IMR-90 (cell line): ENCODE results near the gene SGK1.

Source experiments
- BHLHE40 ChIP-seq: fragments of 150-350 bp; IDR thresholded peaks from 2 replicates; pipeline ENCODE4 v1.6.1; 2016; ENCODE audit warnings: mild to moderate bottlenecking, low read depth, low read length
- CEBPB ChIP-seq: IDR thresholded peaks from 2 replicates; pipeline ENCODE4 v1.6.1; 2012; ENCODE audit warnings: low read depth, low read length, improper control_type of control experiment
- CHD1 ChIP-seq: IDR thresholded peaks from 2 replicates; pipeline ENCODE4 v1.6.1; 2012; ENCODE audit warnings: low read depth, low read length, improper control_type of control experiment
- FOS ChIP-seq: fragments of 150-350 bp; IDR thresholded peaks from 2 replicates; pipeline ENCODE4 v1.6.1; 2016; ENCODE audit warnings: low read depth, low read length
- MXI1 ChIP-seq: IDR thresholded peaks from 2 replicates; pipeline ENCODE4 v1.6.1; 2012; ENCODE audit warnings: low read depth, mild to moderate bottlenecking, low read length, moderate library complexity, borderline replicate concordance
- NFE2L2 ChIP-seq: fragments of 150-350 bp; IDR thresholded peaks from 2 replicates; pipeline ENCODE4 v1.6.1; 2016; ENCODE audit warnings: low read depth, mild to moderate bottlenecking, low read length
- POLR2A ChIP-seq: IDR thresholded peaks from 2 replicates; pipeline ENCODE4 v1.6.1; 2012; ENCODE audit warnings: mild to moderate bottlenecking, low read depth, low read length
- RAD21 ChIP-seq: IDR thresholded peaks from 2 replicates; pipeline ENCODE4 v1.6.1; 2012; ENCODE audit warnings: low read length, improper control_type of control experiment
- RCOR1 ChIP-seq: IDR thresholded peaks from 2 replicates; pipeline ENCODE4 v1.6.1; 2012; ENCODE audit warnings: mild to moderate bottlenecking, low read length, improper control_type of control experiment; ENCODE audit not compliant: insufficient replicate concordance
- RFX5 ChIP-seq: IDR thresholded peaks from 2 replicates; pipeline ENCODE4 v1.8.0; 2012; ENCODE audit warnings: low read depth, mild to moderate bottlenecking, low read length, moderate library complexity
- SMC3 ChIP-seq: fragments of 150-350 bp; IDR thresholded peaks from 2 replicates; pipeline ENCODE4 v1.6.1; 2016; ENCODE audit warnings: low read depth, mild to moderate bottlenecking, antibody characterized with exemption, low read length, moderate library complexity
- TF ChIP-seq, protein P1 (sequence below): fragments of 150-350 bp; IDR thresholded peaks from 2 replicates; pipeline ENCODE4 v1.6.1; 2017; ENCODE audit warnings: mild to moderate bottlenecking, antibody characterized with exemption, low read length, low read depth
- TF ChIP-seq, protein P2 (sequence below): conservative IDR thresholded peaks from 2 replicates; pipeline ENCODE4 v1.5.1; 2012; ENCODE audit warnings: mild to moderate bottlenecking, low read depth, low read length, improper control_type of control experiment
- TF ChIP-seq, protein P3 (sequence below): fragments of 150-350 bp; IDR thresholded peaks from 2 replicates; pipeline ENCODE4 v1.6.1; 2016; ENCODE audit warnings: low read depth, mild to moderate bottlenecking, low read length, moderate library complexity, borderline replicate concordance

DNA sequence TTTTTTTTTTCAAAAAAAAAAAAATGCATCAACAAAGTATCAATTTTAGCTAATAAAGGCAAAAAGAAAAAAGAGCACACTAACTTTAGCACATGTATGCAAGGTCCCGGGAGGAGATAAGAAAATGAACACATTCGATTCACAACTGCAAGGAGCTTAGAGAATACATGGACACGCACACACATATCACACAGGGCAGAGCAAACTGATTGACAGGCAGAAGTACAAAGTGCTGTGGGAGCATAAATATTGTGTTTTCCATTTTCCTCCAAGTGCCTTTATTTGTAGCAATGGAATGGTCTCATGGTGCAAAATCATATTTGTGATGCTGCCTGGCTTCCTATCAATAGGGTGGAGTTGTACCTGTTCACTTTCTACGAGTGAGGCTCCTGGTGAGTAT lies 63.8 kb downstream of the SGK1 start:
- TF ChIP-seq, protein P1, sequence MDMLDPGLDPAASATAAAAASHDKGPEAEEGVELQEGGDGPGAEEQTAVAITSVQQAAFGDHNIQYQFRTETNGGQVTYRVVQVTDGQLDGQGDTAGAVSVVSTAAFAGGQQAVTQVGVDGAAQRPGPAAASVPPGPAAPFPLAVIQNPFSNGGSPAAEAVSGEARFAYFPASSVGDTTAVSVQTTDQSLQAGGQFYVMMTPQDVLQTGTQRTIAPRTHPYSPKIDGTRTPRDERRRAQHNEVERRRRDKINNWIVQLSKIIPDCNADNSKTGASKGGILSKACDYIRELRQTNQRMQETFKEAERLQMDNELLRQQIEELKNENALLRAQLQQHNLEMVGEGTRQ, result no peak
- TF ChIP-seq POLR2A, result no peak
- TF ChIP-seq RCOR1, result no peak
- TF ChIP-seq, protein P2, sequence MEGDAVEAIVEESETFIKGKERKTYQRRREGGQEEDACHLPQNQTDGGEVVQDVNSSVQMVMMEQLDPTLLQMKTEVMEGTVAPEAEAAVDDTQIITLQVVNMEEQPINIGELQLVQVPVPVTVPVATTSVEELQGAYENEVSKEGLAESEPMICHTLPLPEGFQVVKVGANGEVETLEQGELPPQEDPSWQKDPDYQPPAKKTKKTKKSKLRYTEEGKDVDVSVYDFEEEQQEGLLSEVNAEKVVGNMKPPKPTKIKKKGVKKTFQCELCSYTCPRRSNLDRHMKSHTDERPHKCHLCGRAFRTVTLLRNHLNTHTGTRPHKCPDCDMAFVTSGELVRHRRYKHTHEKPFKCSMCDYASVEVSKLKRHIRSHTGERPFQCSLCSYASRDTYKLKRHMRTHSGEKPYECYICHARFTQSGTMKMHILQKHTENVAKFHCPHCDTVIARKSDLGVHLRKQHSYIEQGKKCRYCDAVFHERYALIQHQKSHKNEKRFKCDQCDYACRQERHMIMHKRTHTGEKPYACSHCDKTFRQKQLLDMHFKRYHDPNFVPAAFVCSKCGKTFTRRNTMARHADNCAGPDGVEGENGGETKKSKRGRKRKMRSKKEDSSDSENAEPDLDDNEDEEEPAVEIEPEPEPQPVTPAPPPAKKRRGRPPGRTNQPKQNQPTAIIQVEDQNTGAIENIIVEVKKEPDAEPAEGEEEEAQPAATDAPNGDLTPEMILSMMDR, result no peak
- TF ChIP-seq NFE2L2, result no peak
- TF ChIP-seq FOS, result no peak
- TF ChIP-seq RFX5, result no peak
- TF ChIP-seq MXI1, result no peak
- TF ChIP-seq CEBPB, result no peak
- TF ChIP-seq BHLHE40, result no peak
- no peak for TF ChIP-seq RAD21
- no peak for TF ChIP-seq SMC3
- TF ChIP-seq, protein P3, sequence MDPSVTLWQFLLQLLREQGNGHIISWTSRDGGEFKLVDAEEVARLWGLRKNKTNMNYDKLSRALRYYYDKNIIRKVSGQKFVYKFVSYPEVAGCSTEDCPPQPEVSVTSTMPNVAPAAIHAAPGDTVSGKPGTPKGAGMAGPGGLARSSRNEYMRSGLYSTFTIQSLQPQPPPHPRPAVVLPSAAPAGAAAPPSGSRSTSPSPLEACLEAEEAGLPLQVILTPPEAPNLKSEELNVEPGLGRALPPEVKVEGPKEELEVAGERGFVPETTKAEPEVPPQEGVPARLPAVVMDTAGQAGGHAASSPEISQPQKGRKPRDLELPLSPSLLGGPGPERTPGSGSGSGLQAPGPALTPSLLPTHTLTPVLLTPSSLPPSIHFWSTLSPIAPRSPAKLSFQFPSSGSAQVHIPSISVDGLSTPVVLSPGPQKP, result no peak
- TF ChIP-seq CHD1, result no peak
